Measurements from ENCODE around the gene EMC10. TPM values are rescaled to one million over a fixed set of nuclear protein-coding genes. Genes with fewer than 3 reads are reported as not detected.

The EMC10 gene
- total and polyA plus RNA-seq, 10 of the 15 experiments (the other 5 are each of a cell fraction or from before 2014, with no cell fraction given) = 2.5 to 77.3 (median 20.3) TPM

GRCh38 chr19:50459067-50459456 is 17.2 kb upstream of the EMC10 start:
- FAIRE-seq (no peak), DNase-seq (ENCODE audit: low read depth, low spot score) (no peak), ATAC-seq (no peak)
- H3K36me3 ChIP-seq (ENCODE audit: control insufficient read depth in 2 of 2, insufficient read depth in 2 of 2, low read length in 1 of 2) = no peaks in the 10 kb centered on the region
- ChIA-PET POLR2A (no interaction called here), CTCF (no interaction called here), RAD21 (ENCODE audit: unreplicated experiment) (no interaction called here), SMC1A (ENCODE audit: uncharacterized antibody, unreplicated experiment) (interaction anchor here (1.2 kb wide), 1 partner anchor 91 kb away, joined by 4 read pairs; no protein-coding TSS in a partner anchor)
- no peak overlapping the region for H3K4me3 ChIP-seq
- H3K9me3 ChIP-seq (replicated peaks; ENCODE audit: control insufficient read depth, insufficient read depth, low read length) = no peaks in the 10 kb centered on the region
- no peaks in the 10 kb centered on the region for H4K20me1 ChIP-seq (ENCODE audit: control insufficient read depth, insufficient read depth)
- no TSS peak for BruUV-seq (replicated peaks)
- H3K27me3 ChIP-seq (replicated peaks in 1 of 2; ENCODE audit: control insufficient read depth in 2 of 2, insufficient read depth in 2 of 2, low read length in 1 of 2) = no peaks in the 10 kb centered on the region
- H3K27ac ChIP-seq (ENCODE audit: control insufficient read depth, insufficient read depth) = no peak overlapping the region
- H3K9ac ChIP-seq (ENCODE audit: control insufficient read depth, insufficient read depth, low read length) = no peak overlapping the region
- in situ Hi-C loops (cut with MboI) (no loop called here), intact Hi-C loops (cut with micrococcal nuclease; ENCODE audit: unreplicated experiment) (no loop called here)
- H3K4me2 ChIP-seq (ENCODE audit: control insufficient read depth, insufficient read depth) = no peak overlapping the region
- 93% methylated on average over 19 of the region's 32 CpGs for WGBS (ENCODE audit: insufficient coverage, insufficient replicate concordance, low lambda C conversion rate, missing lambda C conversion rate)
- no peaks in the 10 kb centered on the region for H3K79me2 ChIP-seq (ENCODE audit: control insufficient read depth, insufficient read depth, low read length)
- no peak for TF ChIP-seq NR2C1 (IDR thresholded peaks at IDR 0.05)
- H3K4me1 ChIP-seq (ENCODE audit: control insufficient read depth, insufficient read depth, low read length) = peaks cover 20% of the 10 kb centered on the region
- H2AFZ ChIP-seq (ENCODE audit: control insufficient read depth, low read depth, low read length) = no peak overlapping the region

- H3K9me3 ChIP-seq (replicated peaks; ENCODE audit: control insufficient read depth, insufficient read depth, low read length) = no peaks in the 10 kb centered on the region
- ChIA-PET POLR2A (interaction anchor here (0.8 to 2.0 kb wide), 8 partner anchors 10 to 102 kb away, joined by 3 to 35 read pairs (median 6); partner anchors contain the start of genes NAPSA, NR1H2 and SPIB), RAD21 (ENCODE audit: unreplicated experiment) (interaction anchor here (0.9 to 3.9 kb wide), 18 partner anchors 14 to 131 kb away, joined by 3 to 72 read pairs (median 6); partner anchors contain the start of genes KCNC3, NAPSA, POLD1 and SPIB), SMC1A (ENCODE audit: uncharacterized antibody, unreplicated experiment) (interaction anchor here (0.7 to 4.6 kb wide), 14 partner anchors 16 to 112 kb away, joined by 4 to 68 read pairs (median 8); partner anchors contain the start of genes NAPSA, NR1H2, POLD1 and SPIB), CTCF (interaction anchor here (0.6 to 4.6 kb wide), 15 partner anchors 23 to 131 kb away, joined by 3 to 167 read pairs (median 9); partner anchors contain the start of genes KCNC3, NAPSA, NR1H2 and SPIB)
- in situ Hi-C loops (cut with MboI) = loop anchor here (5.0 kb wide), 1 partner anchor 92 kb away; the partner anchor contains the start of gene NAPSA
- H4K20me1 ChIP-seq (ENCODE audit: control insufficient read depth, insufficient read depth) = no peaks in the 10 kb centered on the region
- FAIRE-seq (no peak), ATAC-seq (no peak), DNase-seq (ENCODE audit: low read depth, low spot score) (no peak)
- intact Hi-C loops (cut with micrococcal nuclease; ENCODE audit: unreplicated experiment) = loop anchor here (2.0 kb wide), 2 partner anchors 29 to 41 kb away; partner anchors contain the start of gene SPIB
- no TSS peak for BruUV-seq (replicated peaks)
- H3K9ac ChIP-seq (ENCODE audit: control insufficient read depth, insufficient read depth, low read length) = no peak overlapping the region; the same call in 1 of the 2 replicates
- H3K36me3 ChIP-seq (ENCODE audit: control insufficient read depth in 2 of 2, insufficient read depth in 2 of 2, low read length in 1 of 2) = no peaks in the 10 kb centered on the region
- H3K4me1 ChIP-seq (ENCODE audit: control insufficient read depth, insufficient read depth, low read length) = peaks cover 20% of the 10 kb centered on the region
- TF ChIP-seq CHD4 (IDR thresholded peaks at IDR 0.05) (no peak), SPI1 (IDR thresholded peaks at IDR 0.05; ENCODE audit: borderline replicate concordance, insufficient read depth, low read depth, low read length) (peak; percentile 39; the same call in 1 of the 2 replicates), LARP7 (IDR thresholded peaks at IDR 0.05) (no peak), HDGF (IDR thresholded peaks at IDR 0.05) (peak; percentile 55), EZH2 (IDR thresholded peaks at IDR 0.05; ENCODE audit: borderline replicate concordance, control insufficient read depth, low read depth, low read length) (no peak)
- H3K4me2 ChIP-seq (ENCODE audit: control insufficient read depth, insufficient read depth) = peak overlapping the region; percentile 99
- 0% methylated on average over 1 of the region's 1 CpG for WGBS (ENCODE audit: insufficient coverage, insufficient replicate concordance, low lambda C conversion rate, missing lambda C conversion rate)
- H3K27me3 ChIP-seq (replicated peaks in 1 of 2; ENCODE audit: control insufficient read depth in 2 of 2, insufficient read depth in 2 of 2, low read length in 1 of 2) = no peaks in the 10 kb centered on the region
- peak overlapping the region; percentile 73 for H3K27ac ChIP-seq (ENCODE audit: control insufficient read depth, insufficient read depth)
- peak overlapping the region; percentile 86 for H2AFZ ChIP-seq (ENCODE audit: control insufficient read depth, low read depth, low read length)
- H3K4me3 ChIP-seq = no peak overlapping the region
- H3K79me2 ChIP-seq (ENCODE audit: control insufficient read depth, insufficient read depth, low read length) = no peaks in the 10 kb centered on the region
These were observed 16.7 kb upstream of the EMC10 start for GRCh38 chr19:50459638-50460037.
